Natural killer cell treated with Interleukin-12 subunit alpha and Interleukin-12 subunit beta and Interleukin-15 and Interleukin-18, amount 100 ng/mL, for 72 hours (primary cell): ENCODE results near the gene RBM7. TPM values are rescaled to one million over a fixed set of nuclear protein-coding genes. Genes with fewer than 3 reads are reported as not detected.

Experiments
- ATAC-seq, 2 donors: fragments of 150-1000 bp; cut with Tn5 transposase in 1 of 2; sonication (Bioruptor Pico), chemical (Tn5 transposase) in 1 of 2; 2 replicates each; pipeline ENCODE4 v1.10.0; 2021
- DNase-seq: peaks from one replicate; pipeline ENCODE4 v3.0.0; 2022; ENCODE audit warnings: low spot score
- H3K27ac Mint-ChIP-seq, 2 donors: 1 replicate in 1 of 2; 2 replicates in 1 of 2; pipeline ENCODE4 v1.8.0; 2022; ENCODE audit warnings: mixed read lengths in 2 of 2, mild to moderate bottlenecking in 1 of 2, moderate library complexity in 1 of 2
- H3K27me3 Mint-ChIP-seq, 2 donors: 1 replicate in 1 of 2; 2 replicates in 1 of 2; pipeline ENCODE4 v1.8.0; 2022; ENCODE audit warnings: mixed read lengths in 2 of 2
- H3K36me3 Mint-ChIP-seq: one replicate; pipeline ENCODE4 v1.8.0; 2022; ENCODE audit warnings: mixed read lengths
- H3K4me1 Mint-ChIP-seq, 2 donors: 1 replicate in 1 of 2; 2 replicates in 1 of 2; pipeline ENCODE4 v1.8.0; 2022; ENCODE audit warnings: low read depth in 2 of 2, mixed read lengths in 2 of 2, mild to moderate bottlenecking in 1 of 2
- H3K4me3 Mint-ChIP-seq: one replicate; pipeline ENCODE4 v1.8.0; 2022; ENCODE audit warnings: mixed read lengths
- H3K9me3 Mint-ChIP-seq: 2 replicates; pipeline ENCODE4 v1.8.0; 2022; ENCODE audit warnings: mixed read lengths
- total RNA-seq, 2 donors: library from RNA; stranded (reverse); gene quantifications; one replicate each; pipeline ENCODE4 v1.2.3, GENCODE V29; 2022

The RBM7 gene
- total RNA-seq, 2 donors from 2014 or later, result 20.2 to 34.1 TPM

DNA sequence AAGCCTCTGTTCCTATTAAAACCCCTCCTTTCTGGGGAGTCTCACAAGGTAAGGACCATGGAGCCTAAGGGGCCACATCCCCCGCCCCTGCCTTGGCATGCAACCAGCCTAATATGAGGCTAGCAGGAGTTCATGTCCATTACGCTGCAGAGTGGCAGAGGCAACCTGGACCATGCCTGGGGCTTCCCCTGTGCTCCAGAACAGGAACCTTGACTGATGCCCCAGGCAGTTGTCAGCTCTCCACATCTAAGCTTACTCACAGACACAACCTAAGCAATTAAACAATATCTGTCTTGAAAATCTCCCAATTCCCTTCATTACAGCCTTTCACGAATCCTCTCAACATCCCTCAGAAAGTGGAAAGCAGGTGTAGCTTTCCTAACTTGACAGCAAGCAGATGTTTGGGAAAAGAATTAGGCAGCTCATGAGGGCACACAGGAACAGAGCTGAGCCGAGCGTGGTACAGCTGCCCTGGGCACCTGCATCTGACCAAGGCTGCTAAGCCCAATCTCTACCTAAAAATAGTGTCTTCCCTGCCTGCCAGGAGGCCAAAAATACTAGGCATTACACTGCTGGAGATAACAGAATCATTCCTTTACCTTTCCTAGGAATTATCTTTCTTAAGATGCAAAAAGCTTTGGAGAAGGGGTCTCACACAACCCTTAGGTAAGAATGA, 20.9 kb upstream of the RBM7 start:
- H3K27me3 Mint-ChIP-seq, result peaks cover 25 to 32% of the 10 kb centered on the region in 2 donors

GRCh38 chr11:114382509-114382908, 18.0 kb upstream of the RBM7 start:
- DNase-seq, result no peak
- Mint-ChIP-seq H3K4me3 (no peak overlapping the region), H3K4me1 (no peaks in the 10 kb centered on the region), H3K9me3 (no peaks in the 10 kb centered on the region), H3K36me3 (peaks cover 4% of the 10 kb centered on the region), H3K27ac (no peak overlapping the region), H3K27me3 (peaks cover 23 to 29% of the 10 kb centered on the region in 2 donors)
- no peak for ATAC-seq

More for the DNA sequence above, 20.9 kb upstream of the RBM7 start:
- peaks cover 4% of the 10 kb centered on the region for H3K36me3 Mint-ChIP-seq
- no peak overlapping the region for H3K27ac Mint-ChIP-seq
- H3K4me1 Mint-ChIP-seq, result no peaks in the 10 kb centered on the region
- H3K4me3 Mint-ChIP-seq, result no peak overlapping the region
- no peaks in the 10 kb centered on the region for H3K9me3 Mint-ChIP-seq
- DNase-seq, result no peak
- ATAC-seq, result no peak

- H3K9me3 Mint-ChIP-seq, result no peaks in the 10 kb centered on the region
- H3K27me3 Mint-ChIP-seq, result peaks cover 19 to 29% of the 10 kb centered on the region in 2 donors
- H3K4me3 Mint-ChIP-seq, result no peak overlapping the region
- H3K4me1 Mint-ChIP-seq, result no peaks in the 10 kb centered on the region
- no peak overlapping the region for H3K27ac Mint-ChIP-seq
- no peak for DNase-seq
- ATAC-seq, result no peak
- peaks cover 4% of the 10 kb centered on the region for H3K36me3 Mint-ChIP-seq
These were observed 16.0 kb upstream of the RBM7 start for GRCh38 chr11:114384487-114384886.

DNA sequence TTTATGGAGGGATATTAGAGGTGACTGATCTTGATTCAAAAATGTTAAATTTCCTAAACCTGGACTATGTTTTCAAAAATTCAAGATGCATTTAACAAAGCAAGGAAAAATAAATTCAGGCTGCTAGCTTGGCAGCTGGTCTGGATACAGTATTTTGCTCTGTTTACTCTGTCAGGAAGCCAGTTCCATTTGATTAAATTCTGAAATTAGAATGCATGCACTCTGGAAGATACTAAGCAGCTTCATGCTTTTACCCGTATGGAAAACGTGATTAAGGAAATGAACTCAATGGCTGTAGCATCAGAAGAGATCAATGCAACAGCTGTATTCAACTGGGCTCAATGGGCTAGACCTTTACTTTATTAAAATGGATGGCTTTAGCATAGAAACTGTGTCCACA, 14.3 kb upstream of the RBM7 start:
- peaks cover 4% of the 10 kb centered on the region for H3K36me3 Mint-ChIP-seq
- no peak overlapping the region for H3K27ac Mint-ChIP-seq
- H3K27me3 Mint-ChIP-seq, result peaks cover 10 to 21% of the 10 kb centered on the region in 2 donors
- no peak overlapping the region for H3K4me3 Mint-ChIP-seq
- ATAC-seq (no peak), DNase-seq (no peak)
- H3K9me3 Mint-ChIP-seq, result no peaks in the 10 kb centered on the region
- no peaks in the 10 kb centered on the region for H3K4me1 Mint-ChIP-seq

DNA sequence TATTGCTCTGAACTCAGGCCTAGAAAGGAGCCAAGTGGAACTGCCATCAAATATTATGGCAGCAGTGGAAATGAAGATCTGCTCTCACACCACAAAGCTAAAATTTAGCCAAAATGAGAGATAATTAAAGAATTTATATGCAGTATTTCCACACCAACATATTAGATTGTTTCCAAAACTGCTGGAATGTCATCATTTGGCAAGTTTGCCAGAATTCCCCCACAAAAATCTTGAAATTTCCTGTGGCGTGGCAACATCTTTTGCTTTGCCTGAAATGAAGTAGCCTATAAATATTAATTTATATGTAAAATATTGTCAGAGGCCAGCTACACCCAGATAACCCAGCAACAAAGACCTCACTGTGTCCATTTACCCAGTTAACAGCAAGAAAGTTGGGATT, 13.9 kb upstream of the RBM7 start:
- Mint-ChIP-seq H3K36me3 (peaks cover 4% of the 10 kb centered on the region), H3K9me3 (no peaks in the 10 kb centered on the region), H3K27me3 (peaks cover 10 to 21% of the 10 kb centered on the region in 2 donors), H3K27ac (no peak overlapping the region), H3K4me3 (no peak overlapping the region), H3K4me1 (no peaks in the 10 kb centered on the region)
- no peak for DNase-seq
- no peak for ATAC-seq

GRCh38 chr11:114392735-114393667, 7.5 kb upstream of the RBM7 start:
- no peak for DNase-seq
- no peaks in the 10 kb centered on the region for H3K27me3 Mint-ChIP-seq
- peaks cover 0 to 4% of the 10 kb centered on the region in 2 donors for H3K4me1 Mint-ChIP-seq
- no peak overlapping the region for H3K27ac Mint-ChIP-seq
- no peak for ATAC-seq
- H3K4me3 Mint-ChIP-seq, result no peak overlapping the region
- H3K36me3 Mint-ChIP-seq, result no peaks in the 10 kb centered on the region
- H3K9me3 Mint-ChIP-seq, result no peaks in the 10 kb centered on the region

GRCh38 chr11:114395736-114396135, 4.7 kb upstream of the RBM7 start:
- no peaks in the 10 kb centered on the region for H3K9me3 Mint-ChIP-seq
- no peak for DNase-seq
- H3K27ac Mint-ChIP-seq, result no peak overlapping the region

DNA sequence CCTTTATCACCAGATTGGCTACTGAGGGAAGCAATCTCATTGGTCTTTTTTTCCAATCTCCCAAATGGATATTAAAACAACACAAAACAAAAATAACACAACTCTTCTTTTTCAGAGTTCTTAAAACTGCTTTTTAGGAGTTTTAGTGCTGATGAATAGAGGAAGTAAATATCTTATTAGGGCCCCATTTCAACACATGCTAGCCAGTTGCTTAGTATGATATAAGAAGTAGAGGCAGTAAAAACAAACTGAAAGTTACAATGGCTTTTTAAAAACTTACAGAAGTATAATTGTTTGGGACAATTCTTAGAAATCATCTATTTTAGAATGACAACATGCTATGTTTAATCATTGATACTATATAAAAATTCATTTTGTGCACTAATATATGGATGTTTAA, 3.5 kb upstream of the RBM7 start:
- Mint-ChIP-seq H3K9me3 (no peaks in the 10 kb centered on the region), H3K4me1 (peaks cover 17% of the 10 kb centered on the region in 2 donors), H3K27me3 (no peaks in the 10 kb centered on the region), H3K27ac (no peak overlapping the region), H3K36me3 (peaks cover 13% of the 10 kb centered on the region), H3K4me3 (no peak overlapping the region)
- ATAC-seq, result no peak
- no peak for DNase-seq

More at GRCh38 chr11:114395736-114396135, 4.7 kb upstream of the RBM7 start:
- Mint-ChIP-seq H3K4me3 (no peak overlapping the region), H3K4me1 (peaks cover 15 to 17% of the 10 kb centered on the region in 2 donors), H3K27me3 (no peaks in the 10 kb centered on the region), H3K36me3 (peaks cover 11% of the 10 kb centered on the region)
- ATAC-seq, result no peak

- H3K27ac Mint-ChIP-seq, result peak overlapping the region in 1 of 2 donors; percentile 21
These were observed 3.0 kb upstream of the RBM7 start for GRCh38 chr11:114397349-114397982.

DNA sequence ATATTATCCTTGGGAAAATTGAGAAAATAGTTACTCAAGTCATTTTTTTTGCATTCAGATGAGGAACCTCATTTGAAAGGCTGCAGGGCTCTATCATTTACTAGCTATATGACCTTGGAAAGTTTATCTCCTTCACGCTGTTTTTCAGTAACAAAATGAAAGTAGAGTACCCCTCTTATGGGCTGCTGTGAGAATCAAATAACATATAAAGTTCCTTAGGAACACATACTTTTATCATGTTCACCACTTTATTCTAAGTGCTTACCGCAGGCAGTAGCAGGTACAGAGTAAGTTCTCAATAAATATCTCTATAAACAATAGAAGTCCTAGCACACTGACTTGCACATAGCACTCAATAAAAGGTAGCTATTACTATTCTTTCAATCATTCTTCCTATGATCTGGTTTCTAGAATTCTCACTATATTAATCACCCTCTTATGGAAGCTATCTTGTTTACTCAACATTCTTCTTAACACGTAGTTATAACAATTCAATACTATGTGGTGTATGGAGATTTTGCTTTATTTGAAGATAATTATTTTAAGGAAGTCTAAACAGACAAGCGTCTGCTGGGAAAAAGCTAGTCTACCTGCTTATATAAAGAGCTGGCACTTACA, 2.1 kb upstream of the RBM7 start:
- no peak for DNase-seq
- peaks cover 16% of the 10 kb centered on the region for H3K36me3 Mint-ChIP-seq
- peak overlapping the region; percentile 94 for H3K4me3 Mint-ChIP-seq
- H3K27ac Mint-ChIP-seq, result peak overlapping the region; percentile 98 to 99
- H3K4me1 Mint-ChIP-seq, result peaks cover 23 to 28% of the 10 kb centered on the region in 2 donors
- no peaks in the 10 kb centered on the region for H3K9me3 Mint-ChIP-seq
- no peaks in the 10 kb centered on the region for H3K27me3 Mint-ChIP-seq
- ATAC-seq, result no peak

More at GRCh38 chr11:114397349-114397982, 3.0 kb upstream of the RBM7 start:
- Mint-ChIP-seq H3K4me3 (no peak overlapping the region), H3K27me3 (no peaks in the 10 kb centered on the region), H3K4me1 (peaks cover 20% of the 10 kb centered on the region in 2 donors), H3K36me3 (peaks cover 16% of the 10 kb centered on the region), H3K9me3 (no peaks in the 10 kb centered on the region)
- DNase-seq (no peak), ATAC-seq (no peak)

- Mint-ChIP-seq H3K4me3 (peak overlapping the region; percentile 94), H3K4me1 (peaks cover 30 to 36% of the 10 kb centered on the region in 2 donors), H3K27me3 (no peaks in the 10 kb centered on the region), H3K36me3 (peaks cover 23% of the 10 kb centered on the region), H3K9me3 (no peaks in the 10 kb centered on the region), H3K27ac (peak overlapping the region; percentile 98 to 99)
- ATAC-seq (peak; percentile 42 to 53), DNase-seq (no peak)
These were observed 813 bp upstream of the RBM7 start for GRCh38 chr11:114399490-114400215.

GRCh38 chr11:114400915-114401223, 403 bp downstream of the RBM7 start:
- ATAC-seq (no peak), DNase-seq (no peak)
- peak overlapping the region; percentile 94 for H3K4me3 Mint-ChIP-seq
- peaks cover 27% of the 10 kb centered on the region for H3K36me3 Mint-ChIP-seq
- H3K4me1 Mint-ChIP-seq, result peaks cover 37 to 45% of the 10 kb centered on the region in 2 donors
- H3K27me3 Mint-ChIP-seq, result no peaks in the 10 kb centered on the region
- H3K9me3 Mint-ChIP-seq, result no peaks in the 10 kb centered on the region
- H3K27ac Mint-ChIP-seq, result peak overlapping the region; percentile 98 to 99

DNA sequence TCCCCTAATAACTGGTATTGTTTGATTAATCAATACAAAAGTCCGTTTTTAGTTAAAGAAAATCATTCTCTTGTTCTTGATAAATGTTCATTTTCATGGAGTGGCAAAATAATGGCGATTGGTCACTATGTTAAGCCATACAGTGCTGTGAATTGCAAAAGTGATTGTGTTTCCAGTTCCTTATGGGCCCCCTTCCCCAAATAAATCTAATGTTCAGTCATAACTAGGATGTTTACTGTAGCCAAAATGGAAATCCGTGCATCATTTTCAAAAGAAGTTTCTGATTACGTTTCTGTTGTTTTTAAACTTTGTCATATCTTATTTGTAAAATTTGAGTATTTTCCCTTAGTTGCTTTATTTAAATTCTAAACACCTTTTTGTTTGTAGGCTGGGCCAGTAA, 845 bp downstream of the RBM7 start:
- H3K9me3 Mint-ChIP-seq, result no peaks in the 10 kb centered on the region
- no peak for ATAC-seq
- H3K36me3 Mint-ChIP-seq, result peaks cover 31% of the 10 kb centered on the region
- peak overlapping the region; percentile 98 to 99 for H3K27ac Mint-ChIP-seq
- H3K4me3 Mint-ChIP-seq, result peak overlapping the region; percentile 94
- DNase-seq, result no peak
- H3K27me3 Mint-ChIP-seq, result no peaks in the 10 kb centered on the region
- peaks cover 37 to 45% of the 10 kb centered on the region in 2 donors for H3K4me1 Mint-ChIP-seq
